Measurements from ENCODE around the gene ATP6V0E2. TPM values are rescaled to one million over a fixed set of nuclear protein-coding genes. Genes with fewer than 3 reads are reported as not detected.

The ATP6V0E2 gene
- total RNA-seq, 2 donors from 2014 or later, result 6.3 to 58.2 TPM

DNA sequence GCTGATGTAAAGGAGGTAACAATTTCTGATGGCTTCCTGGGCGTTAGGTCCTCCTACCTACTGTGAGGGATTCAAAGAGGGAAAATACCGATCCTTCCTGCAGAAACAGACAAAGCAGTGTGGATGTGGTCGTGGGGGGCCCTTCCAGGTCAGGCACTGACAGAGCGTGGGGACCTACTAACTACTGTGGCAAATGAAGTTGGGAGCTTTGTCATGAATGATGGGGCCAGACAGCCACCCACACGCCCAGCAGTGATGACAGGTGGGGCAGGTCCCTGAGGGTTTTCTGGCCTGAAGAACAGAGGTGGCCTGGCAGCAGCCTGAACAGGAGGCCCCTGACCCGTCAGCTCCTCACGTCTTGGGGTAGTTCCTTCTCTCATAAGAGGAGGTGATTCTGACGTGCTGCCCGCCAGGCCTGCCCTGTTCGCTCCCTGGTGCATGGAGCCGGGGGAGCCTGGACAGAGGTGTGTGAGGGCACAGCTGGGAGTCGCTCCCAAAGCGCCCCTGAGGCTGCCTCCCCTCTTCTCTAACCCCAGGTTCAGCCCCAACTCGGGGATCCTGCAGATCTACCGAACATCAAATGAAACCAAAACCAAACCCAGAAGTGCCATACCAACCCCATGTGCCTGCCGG, 4.2 kb downstream of the ATP6V0E2 start:
- DNase-seq (ENCODE audit: low spot score) (no peak), ATAC-seq (ENCODE audit: insufficient number of reproducible peaks, low FRiP score, low read depth) (no peak)
- Histone ChIP-seq H3K4me3 (no peak overlapping the region), H3K27me3 (replicated peaks; ENCODE audit: insufficient read depth) (no peaks in the 10 kb centered on the region), H3K27ac (no peak overlapping the region), H3K9me3 (no peaks in the 10 kb centered on the region), H3K4me1 (ENCODE audit: control insufficient read depth in 1 of 2, low read depth in 2 of 2) (peaks cover 5 to 7% of the 10 kb centered on the region in 2 donors), H3K36me3 (no peaks in the 10 kb centered on the region)
- TF ChIP-seq, protein P1, sequence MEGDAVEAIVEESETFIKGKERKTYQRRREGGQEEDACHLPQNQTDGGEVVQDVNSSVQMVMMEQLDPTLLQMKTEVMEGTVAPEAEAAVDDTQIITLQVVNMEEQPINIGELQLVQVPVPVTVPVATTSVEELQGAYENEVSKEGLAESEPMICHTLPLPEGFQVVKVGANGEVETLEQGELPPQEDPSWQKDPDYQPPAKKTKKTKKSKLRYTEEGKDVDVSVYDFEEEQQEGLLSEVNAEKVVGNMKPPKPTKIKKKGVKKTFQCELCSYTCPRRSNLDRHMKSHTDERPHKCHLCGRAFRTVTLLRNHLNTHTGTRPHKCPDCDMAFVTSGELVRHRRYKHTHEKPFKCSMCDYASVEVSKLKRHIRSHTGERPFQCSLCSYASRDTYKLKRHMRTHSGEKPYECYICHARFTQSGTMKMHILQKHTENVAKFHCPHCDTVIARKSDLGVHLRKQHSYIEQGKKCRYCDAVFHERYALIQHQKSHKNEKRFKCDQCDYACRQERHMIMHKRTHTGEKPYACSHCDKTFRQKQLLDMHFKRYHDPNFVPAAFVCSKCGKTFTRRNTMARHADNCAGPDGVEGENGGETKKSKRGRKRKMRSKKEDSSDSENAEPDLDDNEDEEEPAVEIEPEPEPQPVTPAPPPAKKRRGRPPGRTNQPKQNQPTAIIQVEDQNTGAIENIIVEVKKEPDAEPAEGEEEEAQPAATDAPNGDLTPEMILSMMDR (IDR thresholded peaks at IDR 0.05), result no peak

DNA sequence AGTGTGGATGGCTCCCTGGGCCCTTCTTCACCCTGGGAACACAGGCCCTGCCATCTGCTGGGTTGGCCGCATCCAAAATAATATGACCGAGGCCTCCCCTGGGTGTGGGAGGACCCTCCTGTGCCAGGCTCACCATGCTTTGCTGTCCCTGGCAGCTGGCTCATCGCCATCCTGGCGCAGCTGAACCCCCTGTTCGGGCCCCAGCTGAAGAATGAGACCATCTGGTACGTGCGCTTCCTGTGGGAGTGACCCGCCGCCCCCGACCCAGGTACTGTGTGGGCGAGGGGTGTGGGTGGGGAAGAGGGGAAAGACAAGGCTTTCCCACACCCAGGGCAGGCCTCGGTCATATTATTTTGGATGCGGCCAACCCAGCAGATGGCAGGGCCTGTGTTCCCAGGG, 4.8 kb downstream of the ATP6V0E2 start:
- H3K4me3 ChIP-seq, result no peak overlapping the region
- H3K36me3 ChIP-seq, result no peaks in the 10 kb centered on the region
- H3K27ac ChIP-seq, result no peak overlapping the region
- TF ChIP-seq, protein P1 (IDR thresholded peaks at IDR 0.05), result no peak
- DNase-seq (ENCODE audit: low spot score), result no peak
- no peaks in the 10 kb centered on the region for H3K9me3 ChIP-seq
- H3K4me1 ChIP-seq (ENCODE audit: control insufficient read depth in 1 of 2, low read depth in 2 of 2), result peaks cover 5 to 7% of the 10 kb centered on the region in 2 donors
- no peaks in the 10 kb centered on the region for H3K27me3 ChIP-seq (replicated peaks; ENCODE audit: insufficient read depth)
- ATAC-seq (ENCODE audit: insufficient number of reproducible peaks, low FRiP score, low read depth), result no peak

DNA sequence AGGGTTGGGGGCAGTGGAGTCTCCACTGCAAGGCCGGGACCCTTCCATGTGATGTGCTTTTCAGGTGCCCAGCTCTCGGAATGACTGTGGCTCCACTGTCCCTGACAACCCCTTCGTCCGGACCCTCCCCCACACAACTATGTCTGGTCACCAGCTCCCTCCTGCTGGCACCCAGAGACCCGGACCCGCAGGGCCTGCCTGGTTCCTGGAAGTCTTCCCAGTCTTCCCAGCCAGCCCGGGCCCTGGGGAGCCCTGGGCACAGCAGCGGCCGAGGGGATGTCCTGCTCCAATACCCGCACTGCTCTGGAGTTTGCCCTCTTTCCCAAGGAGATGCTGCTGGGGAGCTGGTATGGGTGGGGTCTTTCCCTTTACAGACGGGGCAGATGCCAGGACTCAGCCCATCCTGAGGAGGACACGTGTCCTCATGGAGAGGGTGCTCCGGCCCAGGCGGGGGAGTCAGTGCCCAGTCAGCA, 5.5 kb downstream of the ATP6V0E2 start:
- TF ChIP-seq, protein P1 (IDR thresholded peaks at IDR 0.05), result no peak

DNA sequence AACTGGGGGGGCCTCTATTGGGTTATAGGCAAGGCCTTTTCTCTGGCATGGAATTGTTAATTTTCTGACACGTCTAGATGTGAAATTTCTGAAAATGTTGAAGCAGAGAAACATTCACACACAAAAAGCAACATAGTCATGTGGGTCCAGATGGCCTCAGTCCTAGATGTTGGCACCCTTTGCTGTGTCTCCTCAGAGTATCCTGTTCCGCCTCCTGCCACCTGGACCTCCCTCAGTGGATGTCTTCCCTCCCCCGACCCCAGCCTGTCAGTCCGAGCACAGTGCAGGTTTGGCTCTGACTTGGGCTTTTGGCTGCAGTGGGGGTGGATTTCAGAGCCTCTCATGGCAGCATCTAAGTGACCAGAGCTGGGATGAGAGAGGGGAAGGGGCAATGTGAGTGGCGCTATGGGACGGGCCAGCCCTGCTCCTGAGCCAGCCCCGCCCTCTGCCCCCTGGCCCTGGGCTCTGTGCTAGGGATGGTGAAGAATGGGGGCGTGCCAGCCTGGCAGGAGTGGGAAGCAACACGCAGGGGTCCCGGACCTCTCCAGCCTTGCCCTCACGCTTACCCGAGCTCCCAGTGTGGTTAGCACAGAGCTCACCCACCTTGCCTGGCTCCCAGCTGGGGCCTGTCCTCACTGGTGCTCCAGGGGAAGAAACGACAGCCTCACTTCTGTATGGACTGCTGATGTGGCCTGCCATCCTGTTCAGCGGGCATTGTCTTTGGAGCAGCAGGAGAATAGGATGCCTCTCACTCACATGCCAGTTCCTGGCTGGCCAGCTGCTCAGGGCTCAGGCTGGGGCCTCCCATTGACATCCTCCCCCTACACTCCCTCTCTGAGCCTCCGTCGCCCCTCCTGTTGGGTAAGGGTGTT, 6.2 kb downstream of the ATP6V0E2 start:
- no peak overlapping the region for H3K4me3 ChIP-seq
- peaks cover 3 to 15% of the 10 kb centered on the region in 2 donors for H3K4me1 ChIP-seq (ENCODE audit: control insufficient read depth in 1 of 2, low read depth in 2 of 2)
- H3K9me3 ChIP-seq, result no peaks in the 10 kb centered on the region
- no peak overlapping the region for H3K27ac ChIP-seq
- ATAC-seq (ENCODE audit: insufficient number of reproducible peaks, low FRiP score, low read depth) (no peak), DNase-seq (ENCODE audit: low spot score) (no peak)
- H3K36me3 ChIP-seq, result no peaks in the 10 kb centered on the region
- TF ChIP-seq, protein P1 (IDR thresholded peaks at IDR 0.05), result no peak
- no peaks in the 10 kb centered on the region for H3K27me3 ChIP-seq (replicated peaks; ENCODE audit: insufficient read depth)

More for the DNA sequence above, 5.5 kb downstream of the ATP6V0E2 start:
- Histone ChIP-seq H3K9me3 (no peaks in the 10 kb centered on the region), H3K27ac (no peak overlapping the region), H3K4me3 (no peak overlapping the region), H3K4me1 (ENCODE audit: control insufficient read depth in 1 of 2, low read depth in 2 of 2) (peaks cover 2 to 12% of the 10 kb centered on the region in 2 donors), H3K27me3 (replicated peaks; ENCODE audit: insufficient read depth) (no peaks in the 10 kb centered on the region), H3K36me3 (no peaks in the 10 kb centered on the region)
- ATAC-seq (ENCODE audit: insufficient number of reproducible peaks, low FRiP score, low read depth) (no peak), DNase-seq (ENCODE audit: low spot score) (no peak)

DNA sequence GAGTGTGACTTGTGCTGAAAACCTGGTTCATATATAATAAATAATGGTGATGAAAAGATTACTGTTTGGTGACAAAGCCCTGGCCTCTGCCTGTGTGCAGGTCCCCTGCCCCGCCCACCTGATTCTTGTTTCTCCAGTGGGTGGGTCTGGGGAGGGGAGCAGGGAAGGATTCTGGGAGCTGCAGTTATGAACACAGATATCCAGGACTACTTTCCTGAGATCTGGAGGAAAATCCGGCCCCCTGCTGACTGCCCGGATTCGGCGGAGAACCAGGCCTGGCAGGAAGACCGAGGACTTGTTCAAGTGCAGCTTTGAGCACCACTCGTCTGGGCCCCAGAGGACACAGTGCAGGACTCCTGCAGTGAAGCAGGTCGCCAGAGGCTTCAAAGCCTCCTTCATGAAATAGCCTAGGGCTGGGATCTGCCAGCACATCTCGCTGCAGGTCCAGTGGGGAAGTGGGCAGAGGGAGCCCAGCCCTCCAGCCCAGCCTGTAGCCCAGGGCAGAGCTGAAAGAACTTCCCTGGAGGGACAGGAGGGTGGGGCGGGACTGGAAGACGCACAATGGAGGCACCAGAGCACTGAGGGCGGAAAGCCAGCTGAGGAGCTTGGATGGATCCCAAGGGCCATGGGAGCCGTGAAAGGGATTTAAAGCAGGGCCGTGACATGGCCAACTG, 7.0 kb downstream of the ATP6V0E2 start:
- TF ChIP-seq, protein P1 (IDR thresholded peaks at IDR 0.05), result no peak
- peaks cover 3 to 15% of the 10 kb centered on the region in 2 donors for H3K4me1 ChIP-seq (ENCODE audit: control insufficient read depth in 1 of 2, low read depth in 2 of 2)
- ATAC-seq (ENCODE audit: insufficient number of reproducible peaks, low FRiP score, low read depth) (no peak), DNase-seq (ENCODE audit: low spot score) (no peak)
- no peaks in the 10 kb centered on the region for H3K36me3 ChIP-seq
- H3K9me3 ChIP-seq, result no peaks in the 10 kb centered on the region
- H3K27ac ChIP-seq, result no peak overlapping the region
- H3K27me3 ChIP-seq (replicated peaks; ENCODE audit: insufficient read depth), result no peaks in the 10 kb centered on the region
- no peak overlapping the region for H3K4me3 ChIP-seq
